ENCODE data around the gene RAB8B.
A peak's percentile ranks its signal among the peaks of the same experiment; 100 is the strongest.

Gene RAB8B

GRCh38 chr15:63227689-63228088 is 38.3 kb downstream of the RAB8B start:
- Histone ChIP-seq H3K18ac (ENCODE audit: low read length) (no peak overlapping the region), H3K27me3 (ENCODE audit: control insufficient read depth in 3 of 3, insufficient read depth in 3 of 3, low read depth in 1 of 3, low read length in 3 of 3) (no peaks in the 10 kb centered on the region), H4K8ac (ENCODE audit: low read depth, low read length) (no peak overlapping the region), H3K4me3 (ENCODE audit: low read length in 2 of 2) (no peak overlapping the region), H2BK5ac (ENCODE audit: low read length) (no peak overlapping the region), H3K27ac (replicated peaks; ENCODE audit: low read length) (no peak overlapping the region), H3K9ac (ENCODE audit: low read depth, low read length, poor library complexity) (no peak overlapping the region), H2BK15ac (ENCODE audit: low read length) (no peak overlapping the region), H3K79me1 (ENCODE audit: low read depth, low read length) (no peaks in the 10 kb centered on the region), H3K4me1 (ENCODE audit: control insufficient read depth in 2 of 2, insufficient read depth in 1 of 2, low read depth in 1 of 2, low read length in 2 of 2) (peaks cover 0 to 2% of the 10 kb centered on the region in 2 donors), H3K14ac (ENCODE audit: low read length) (no peak overlapping the region), H3K36me3 (replicated peaks in 1 of 2; ENCODE audit: control insufficient read depth in 2 of 2, insufficient read depth in 2 of 2, low read length in 2 of 2) (peaks cover 2 to 16% of the 10 kb centered on the region in 2 donors), H3K4ac (ENCODE audit: low read length) (no peak overlapping the region), H3K23ac (ENCODE audit: low read depth, low read length, poor library complexity) (no peak overlapping the region), H2BK12ac (ENCODE audit: low read length) (no peak overlapping the region), H2AK5ac (ENCODE audit: low read depth, low read length) (no peak overlapping the region), H2BK120ac (ENCODE audit: low read depth, low read length) (no peak overlapping the region), H2AFZ (ENCODE audit: low read length) (no peak overlapping the region), H4K91ac (ENCODE audit: low read depth, low read length, poor library complexity) (no peak overlapping the region), H3K4me2 (ENCODE audit: insufficient read depth, low read length, poor library complexity, severe bottlenecking) (no peak overlapping the region), H3K9me3 (replicated peaks in 1 of 2; ENCODE audit: control insufficient read depth in 2 of 2, insufficient read depth in 1 of 2, low read depth in 1 of 2, low read length in 2 of 2) (no peaks in the 10 kb centered on the region)
- no CpG with 5 or more reads among the region's 2 CpGs for WGBS, 2 donors (ENCODE audit: extremely low coverage in 2 of 2, insufficient read length in 2 of 2, insufficient replicate concordance in 1 of 2)
- DNase-seq (ENCODE audit: low spot score): no peak

GRCh38 chr15:63231206-63231605 is 41.8 kb downstream of the RAB8B start:
- no peaks in the 10 kb centered on the region for H3K27me3 ChIP-seq (ENCODE audit: control insufficient read depth in 3 of 3, insufficient read depth in 3 of 3, low read depth in 1 of 3, low read length in 3 of 3)
- WGBS, 2 donors (ENCODE audit: extremely low coverage in 2 of 2, insufficient read length in 2 of 2, insufficient replicate concordance in 1 of 2): no CpG with 5 or more reads among the region's 3 CpGs
- H3K79me1 ChIP-seq (ENCODE audit: low read depth, low read length): peaks cover 2% of the 10 kb centered on the region
- H3K9ac ChIP-seq (ENCODE audit: low read depth, low read length, poor library complexity): no peak overlapping the region
- H2AFZ ChIP-seq (ENCODE audit: low read length): no peak overlapping the region
- DNase-seq (ENCODE audit: low spot score): no peak
- H3K9me3 ChIP-seq (replicated peaks in 1 of 2; ENCODE audit: control insufficient read depth in 2 of 2, insufficient read depth in 1 of 2, low read depth in 1 of 2, low read length in 2 of 2): peaks cover 0 to 2% of the 10 kb centered on the region in 2 donors
- peaks cover 0 to 1% of the 10 kb centered on the region in 2 donors for H3K36me3 ChIP-seq (replicated peaks in 1 of 2; ENCODE audit: control insufficient read depth in 2 of 2, insufficient read depth in 2 of 2, low read length in 2 of 2)
- no peak overlapping the region for H3K4ac ChIP-seq (ENCODE audit: low read length)
- H3K4me2 ChIP-seq (ENCODE audit: insufficient read depth, low read length, poor library complexity, severe bottlenecking): no peak overlapping the region
- H2AK5ac ChIP-seq (ENCODE audit: low read depth, low read length): no peak overlapping the region
- peaks cover 9% of the 10 kb centered on the region in 2 donors for H3K4me1 ChIP-seq (ENCODE audit: control insufficient read depth in 2 of 2, insufficient read depth in 1 of 2, low read depth in 1 of 2, low read length in 2 of 2)
- H4K8ac ChIP-seq (ENCODE audit: low read depth, low read length): no peak overlapping the region
- no peak overlapping the region for H3K23ac ChIP-seq (ENCODE audit: low read depth, low read length, poor library complexity)
- H3K27ac ChIP-seq (replicated peaks; ENCODE audit: low read length): no peak overlapping the region
- H2BK120ac ChIP-seq (ENCODE audit: low read depth, low read length): no peak overlapping the region
- H2BK5ac ChIP-seq (ENCODE audit: low read length): no peak overlapping the region
- no peak overlapping the region for H4K91ac ChIP-seq (ENCODE audit: low read depth, low read length, poor library complexity)
- no peak overlapping the region for H2BK15ac ChIP-seq (ENCODE audit: low read length)
- H2BK12ac ChIP-seq (ENCODE audit: low read length): no peak overlapping the region
- no peak overlapping the region for H3K18ac ChIP-seq (ENCODE audit: low read length)
- no peak overlapping the region for H3K4me3 ChIP-seq (ENCODE audit: low read length in 2 of 2)
- no peak overlapping the region for H3K14ac ChIP-seq (ENCODE audit: low read length)

GRCh38 chr15:63231706-63232105 is 42.3 kb downstream of the RAB8B start:
- no peak overlapping the region for H3K9ac ChIP-seq (ENCODE audit: low read depth, low read length, poor library complexity)
- WGBS, 2 donors (ENCODE audit: extremely low coverage in 2 of 2, insufficient read length in 2 of 2, insufficient replicate concordance in 1 of 2): no CpG with 5 or more reads among the region's 1 CpG
- H3K79me1 ChIP-seq (ENCODE audit: low read depth, low read length): peaks cover 2% of the 10 kb centered on the region
- H3K27me3 ChIP-seq (ENCODE audit: control insufficient read depth in 3 of 3, insufficient read depth in 3 of 3, low read depth in 1 of 3, low read length in 3 of 3): no peaks in the 10 kb centered on the region
- H3K4ac ChIP-seq (ENCODE audit: low read length): no peak overlapping the region
- no peak overlapping the region for H2AFZ ChIP-seq (ENCODE audit: low read length)
- no peak overlapping the region for H3K4me3 ChIP-seq (ENCODE audit: low read length in 2 of 2)
- H2BK5ac ChIP-seq (ENCODE audit: low read length): no peak overlapping the region
- H3K27ac ChIP-seq (replicated peaks; ENCODE audit: low read length): peak overlapping the region; percentile 8
- H4K91ac ChIP-seq (ENCODE audit: low read depth, low read length, poor library complexity): no peak overlapping the region
- H3K14ac ChIP-seq (ENCODE audit: low read length): no peak overlapping the region
- peaks cover 0 to 2% of the 10 kb centered on the region in 2 donors for H3K9me3 ChIP-seq (replicated peaks in 1 of 2; ENCODE audit: control insufficient read depth in 2 of 2, insufficient read depth in 1 of 2, low read depth in 1 of 2, low read length in 2 of 2)
- H3K4me1 ChIP-seq (ENCODE audit: control insufficient read depth in 2 of 2, insufficient read depth in 1 of 2, low read depth in 1 of 2, low read length in 2 of 2): peaks cover 9% of the 10 kb centered on the region in 2 donors
- no peak overlapping the region for H2BK120ac ChIP-seq (ENCODE audit: low read depth, low read length)
- no peak overlapping the region for H2BK15ac ChIP-seq (ENCODE audit: low read length)
- H3K18ac ChIP-seq (ENCODE audit: low read length): no peak overlapping the region
- no peak overlapping the region for H2BK12ac ChIP-seq (ENCODE audit: low read length)
- H3K36me3 ChIP-seq (replicated peaks in 1 of 2; ENCODE audit: control insufficient read depth in 2 of 2, insufficient read depth in 2 of 2, low read length in 2 of 2): no peaks in the 10 kb centered on the region
- H4K8ac ChIP-seq (ENCODE audit: low read depth, low read length): no peak overlapping the region
- DNase-seq (ENCODE audit: low spot score): no peak
- H3K23ac ChIP-seq (ENCODE audit: low read depth, low read length, poor library complexity): no peak overlapping the region
- no peak overlapping the region for H2AK5ac ChIP-seq (ENCODE audit: low read depth, low read length)
- no peak overlapping the region for H3K4me2 ChIP-seq (ENCODE audit: insufficient read depth, low read length, poor library complexity, severe bottlenecking)

- no peak overlapping the region for H2AK5ac ChIP-seq (ENCODE audit: low read depth, low read length)
- no peak overlapping the region for H3K9ac ChIP-seq (ENCODE audit: low read depth, low read length, poor library complexity)
- no peak overlapping the region for H3K14ac ChIP-seq (ENCODE audit: low read length)
- H3K4ac ChIP-seq (ENCODE audit: low read length): no peak overlapping the region
- H3K18ac ChIP-seq (ENCODE audit: low read length): no peak overlapping the region
- no peak overlapping the region for H2AFZ ChIP-seq (ENCODE audit: low read length)
- peaks cover 2% of the 10 kb centered on the region for H3K79me1 ChIP-seq (ENCODE audit: low read depth, low read length)
- H3K36me3 ChIP-seq (replicated peaks in 1 of 2; ENCODE audit: control insufficient read depth in 2 of 2, insufficient read depth in 2 of 2, low read length in 2 of 2): no peaks in the 10 kb centered on the region
- H4K8ac ChIP-seq (ENCODE audit: low read depth, low read length): no peak overlapping the region
- no peak overlapping the region for H2BK15ac ChIP-seq (ENCODE audit: low read length)
- no peak overlapping the region for H4K91ac ChIP-seq (ENCODE audit: low read depth, low read length, poor library complexity)
- H2BK120ac ChIP-seq (ENCODE audit: low read depth, low read length): no peak overlapping the region
- no CpG with 5 or more reads among the region's 4 CpGs for WGBS, 2 donors (ENCODE audit: extremely low coverage in 2 of 2, insufficient read length in 2 of 2, insufficient replicate concordance in 1 of 2)
- H3K4me2 ChIP-seq (ENCODE audit: insufficient read depth, low read length, poor library complexity, severe bottlenecking): no peak overlapping the region
- H3K4me3 ChIP-seq (ENCODE audit: low read length in 2 of 2): no peak overlapping the region
- H3K9me3 ChIP-seq (replicated peaks in 1 of 2; ENCODE audit: control insufficient read depth in 2 of 2, insufficient read depth in 1 of 2, low read depth in 1 of 2, low read length in 2 of 2): peaks cover 0 to 6% of the 10 kb centered on the region in 2 donors
- H2BK5ac ChIP-seq (ENCODE audit: low read length): no peak overlapping the region
- H2BK12ac ChIP-seq (ENCODE audit: low read length): no peak overlapping the region
- no peak overlapping the region for H3K27ac ChIP-seq (replicated peaks; ENCODE audit: low read length)
- no peaks in the 10 kb centered on the region for H3K27me3 ChIP-seq (ENCODE audit: control insufficient read depth in 3 of 3, insufficient read depth in 3 of 3, low read depth in 1 of 3, low read length in 3 of 3)
- no peak for DNase-seq (ENCODE audit: low spot score)
- peaks cover 9% of the 10 kb centered on the region in 2 donors for H3K4me1 ChIP-seq (ENCODE audit: control insufficient read depth in 2 of 2, insufficient read depth in 1 of 2, low read depth in 1 of 2, low read length in 2 of 2)
- H3K23ac ChIP-seq (ENCODE audit: low read depth, low read length, poor library complexity): no peak overlapping the region
These were observed 43.0 kb downstream of the RAB8B start for GRCh38 chr15:63232405-63232804.

Measured in neuronal stem cell (in vitro differentiated cells).